Measurements from ENCODE around the gene DEDD. TPM values are rescaled to one million over a fixed set of nuclear protein-coding genes. Genes with fewer than 3 reads are reported as not detected.

The DEDD gene
- total RNA-seq, 1 experiment from 2014 or later = 39.2 TPM

DNA sequence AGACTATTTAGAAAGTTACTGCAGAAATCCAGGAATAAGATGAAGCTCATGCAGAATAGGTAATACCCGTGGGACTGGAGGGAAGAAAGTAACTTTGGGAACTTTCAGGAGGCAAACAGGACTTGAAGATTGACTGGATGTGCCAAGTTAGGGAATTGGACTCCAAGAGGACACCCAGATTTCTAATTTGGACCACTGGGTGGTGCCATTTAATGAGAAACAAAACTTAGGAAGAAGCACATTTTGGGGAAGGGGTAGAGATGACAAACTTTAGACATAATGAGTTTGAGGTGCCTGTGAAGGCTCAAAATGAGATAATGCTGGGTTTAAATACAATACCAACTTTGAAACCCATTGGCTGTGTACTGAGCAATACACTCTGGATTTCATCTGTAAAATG lies 48.2 kb upstream of the DEDD start:
- Histone ChIP-seq H3K4me2 (ENCODE audit: low read length) (no peak overlapping the region), H3K9me3 (ENCODE audit: low read length) (no peaks in the 10 kb centered on the region), H3K9ac (ENCODE audit: low read length) (no peak overlapping the region), H3K36me3 (ENCODE audit: low read depth, low read length) (no peaks in the 10 kb centered on the region), H2AFZ (ENCODE audit: low read length) (no peak overlapping the region), H3K27ac (ENCODE audit: low read length) (no peak overlapping the region), H3K4me1 (ENCODE audit: insufficient read depth, low read length) (peaks cover 32% of the 10 kb centered on the region), H3K79me2 (ENCODE audit: low read length) (peaks cover 16% of the 10 kb centered on the region), H3F3A (ENCODE audit: low read length, unreplicated experiment) (no peaks in the 10 kb centered on the region), H3K27me3 (ENCODE audit: low read length) (no peaks in the 10 kb centered on the region), H4K20me1 (ENCODE audit: low read length) (no peaks in the 10 kb centered on the region), H3K9me2 (replicated peaks; ENCODE audit: low read length) (no peaks in the 10 kb centered on the region), H3K4me3 (ENCODE audit: low read length) (no peak overlapping the region)
- intact Hi-C loops (cut with micrococcal nuclease) = loop anchor here (10.0 kb wide), 1 partner anchor 564 kb away; the partner anchor contains the start of gene DUSP12
- CTCF ChIA-PET = interaction anchor here (0.6 kb wide), 1 partner anchor 612 kb away, joined by 3 read pairs; no protein-coding TSS in a partner anchor
- POLR2A ChIA-PET (ENCODE audit: unreplicated experiment) = no interaction called here
- BruUV-seq (replicated peaks) = no TSS peak
- TF ChIP-seq EZH2 (IDR thresholded peaks at IDR 0.05; ENCODE audit: low read length, unreplicated experiment) (no peak), EZH2phosphoT487 (IDR thresholded peaks at IDR 0.05; ENCODE audit: borderline replicate concordance, low read length) (no peak)
- TF ChIP-seq, protein P1, sequence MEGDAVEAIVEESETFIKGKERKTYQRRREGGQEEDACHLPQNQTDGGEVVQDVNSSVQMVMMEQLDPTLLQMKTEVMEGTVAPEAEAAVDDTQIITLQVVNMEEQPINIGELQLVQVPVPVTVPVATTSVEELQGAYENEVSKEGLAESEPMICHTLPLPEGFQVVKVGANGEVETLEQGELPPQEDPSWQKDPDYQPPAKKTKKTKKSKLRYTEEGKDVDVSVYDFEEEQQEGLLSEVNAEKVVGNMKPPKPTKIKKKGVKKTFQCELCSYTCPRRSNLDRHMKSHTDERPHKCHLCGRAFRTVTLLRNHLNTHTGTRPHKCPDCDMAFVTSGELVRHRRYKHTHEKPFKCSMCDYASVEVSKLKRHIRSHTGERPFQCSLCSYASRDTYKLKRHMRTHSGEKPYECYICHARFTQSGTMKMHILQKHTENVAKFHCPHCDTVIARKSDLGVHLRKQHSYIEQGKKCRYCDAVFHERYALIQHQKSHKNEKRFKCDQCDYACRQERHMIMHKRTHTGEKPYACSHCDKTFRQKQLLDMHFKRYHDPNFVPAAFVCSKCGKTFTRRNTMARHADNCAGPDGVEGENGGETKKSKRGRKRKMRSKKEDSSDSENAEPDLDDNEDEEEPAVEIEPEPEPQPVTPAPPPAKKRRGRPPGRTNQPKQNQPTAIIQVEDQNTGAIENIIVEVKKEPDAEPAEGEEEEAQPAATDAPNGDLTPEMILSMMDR (conservative IDR thresholded peaks at IDR 0.05; ENCODE audit: low read depth, low read length) = peak; percentile 74
- peak; percentile 57 for DNase-seq
- ATAC-seq = no peak

GRCh38 chr1:161179698-161180097 lies 47.2 kb upstream of the DEDD start:
- intact Hi-C loops (cut with micrococcal nuclease) = loop anchor here (10.0 kb wide), 1 partner anchor 565 kb away; the partner anchor contains the start of gene DUSP12
- no peak overlapping the region for H3K4me3 ChIP-seq (ENCODE audit: low read length)
- ATAC-seq (no peak), DNase-seq (no peak)
- H4K20me1 ChIP-seq (ENCODE audit: low read length) = no peaks in the 10 kb centered on the region
- no peaks in the 10 kb centered on the region for H3K27me3 ChIP-seq (ENCODE audit: low read length)
- BruUV-seq (replicated peaks) = no TSS peak
- H3K36me3 ChIP-seq (ENCODE audit: low read depth, low read length) = peaks cover 7% of the 10 kb centered on the region; the same call in 1 of the 2 replicates
- peaks cover 19% of the 10 kb centered on the region for H3K79me2 ChIP-seq (ENCODE audit: low read length)
- ChIA-PET POLR2A (ENCODE audit: unreplicated experiment) (no interaction called here), CTCF (interaction anchor here (0.5 kb wide), 1 partner anchor 10 kb away, joined by 3 read pairs; no protein-coding TSS in a partner anchor)
- no peak overlapping the region for H3K27ac ChIP-seq (ENCODE audit: low read length)
- H2AFZ ChIP-seq (ENCODE audit: low read length) = no peak overlapping the region
- no peak for TF ChIP-seq EZH2phosphoT487 (IDR thresholded peaks at IDR 0.05; ENCODE audit: borderline replicate concordance, low read length)
- TF ChIP-seq EZH2 (IDR thresholded peaks at IDR 0.05; ENCODE audit: low read length, unreplicated experiment) = no peak
- TF ChIP-seq, protein P1 (conservative IDR thresholded peaks at IDR 0.05; ENCODE audit: low read depth, low read length) = no peak
- no peaks in the 10 kb centered on the region for H3K9me3 ChIP-seq (ENCODE audit: low read length)
- H3K4me2 ChIP-seq (ENCODE audit: low read length) = no peak overlapping the region
- H3K4me1 ChIP-seq (ENCODE audit: insufficient read depth, low read length) = peaks cover 33% of the 10 kb centered on the region
- H3F3A ChIP-seq (ENCODE audit: low read length, unreplicated experiment) = no peaks in the 10 kb centered on the region
- no peaks in the 10 kb centered on the region for H3K9me2 ChIP-seq (replicated peaks; ENCODE audit: low read length)
- H3K9ac ChIP-seq (ENCODE audit: low read length) = no peak overlapping the region

DNA sequence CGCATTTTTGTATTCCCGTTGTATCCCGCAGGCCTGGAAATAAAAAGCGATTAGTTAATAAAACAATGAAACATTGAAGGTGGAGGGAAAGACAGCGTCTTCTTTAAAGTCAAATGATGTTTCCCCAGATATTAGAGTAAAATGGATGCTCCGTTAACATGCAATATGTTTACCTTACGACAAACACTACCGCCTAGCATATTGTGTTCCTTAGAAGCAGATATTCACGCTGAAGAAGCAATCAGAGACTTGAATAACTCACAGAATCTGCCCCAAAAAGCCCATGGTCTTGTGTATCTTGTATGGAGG lies 45.4 kb upstream of the DEDD start:
- peak overlapping the region; percentile 27 for H3K27ac ChIP-seq (ENCODE audit: low read length)
- ChIA-PET CTCF (no interaction called here), POLR2A (ENCODE audit: unreplicated experiment) (no interaction called here)
- no TSS peak for BruUV-seq (replicated peaks)
- no peaks in the 10 kb centered on the region for H3K27me3 ChIP-seq (ENCODE audit: low read length)
- peaks cover 19% of the 10 kb centered on the region for H3K79me2 ChIP-seq (ENCODE audit: low read length)
- peaks cover 22% of the 10 kb centered on the region; the same call in 1 of the 2 replicates for H3K36me3 ChIP-seq (ENCODE audit: low read depth, low read length)
- H3K9ac ChIP-seq (ENCODE audit: low read length) = peak overlapping the region; percentile 80
- no peaks in the 10 kb centered on the region for H3F3A ChIP-seq (ENCODE audit: low read length, unreplicated experiment)
- no peaks in the 10 kb centered on the region for H3K9me3 ChIP-seq (ENCODE audit: low read length)
- ATAC-seq (no peak), DNase-seq (no peak)
- H3K4me2 ChIP-seq (ENCODE audit: low read length) = peak overlapping the region; percentile 94
- H3K4me1 ChIP-seq (ENCODE audit: insufficient read depth, low read length) = peaks cover 31% of the 10 kb centered on the region
- TF ChIP-seq EZH2phosphoT487 (IDR thresholded peaks at IDR 0.05; ENCODE audit: borderline replicate concordance, low read length) (no peak), EZH2 (IDR thresholded peaks at IDR 0.05; ENCODE audit: low read length, unreplicated experiment) (no peak)
- TF ChIP-seq, protein P1 (conservative IDR thresholded peaks at IDR 0.05; ENCODE audit: low read depth, low read length) = no peak
- H3K9me2 ChIP-seq (replicated peaks; ENCODE audit: low read length) = no peaks in the 10 kb centered on the region
- H2AFZ ChIP-seq (ENCODE audit: low read length) = peak overlapping the region; percentile 89
- H4K20me1 ChIP-seq (ENCODE audit: low read length) = no peaks in the 10 kb centered on the region
- H3K4me3 ChIP-seq (ENCODE audit: low read length) = peak overlapping the region; percentile 87
- intact Hi-C loops (cut with micrococcal nuclease) = no loop called here

Measured in PC-3 (cell line).